T-helper 9 cell (primary cell): ENCODE results near the gene NDUFA5.
A peak's percentile ranks its signal among the peaks of the same experiment; 100 is the strongest.

Experiments used
- DNase-seq: peaks from one replicate; pipeline ENCODE4 v3.0.0-alpha.2; 2020
- total RNA-seq, 2 donors: gene quantifications; one replicate each; lab custom pipeline; 2026; lab: John Stamatoyannopoulos, UW

The NDUFA5 gene
- total RNA-seq: 53.8 to 65.7 reads per million in 2 donors

- peak; percentile 92 for DNase-seq
Measured at GRCh38 chr7:123557398-123558288, at the start of gene NDUFA5. Gene NDUFA5 (minus strand): TSS chr7:123557818. CDS start chr7:123557795, 23 bp downstream.

GRCh38 chr7:123604739-123605138, 47.1 kb upstream of the NDUFA5 start:
- DNase-seq: no peak

- DNase-seq: no peak
Measured at GRCh38 chr7:123602648-123603047, 45.0 kb upstream of the NDUFA5 start.

GRCh38 chr7:123601530-123601929, 43.9 kb upstream of the NDUFA5 start, which contains the start of gene ASB15:
Gene ASB15 (plus strand): TSS chr7:123601821. CDS start chr7:123614503, 12,682 bp downstream.
- DNase-seq: no peak

GRCh38 chr7:123600876-123601275, 43.3 kb upstream of the NDUFA5 start:
- no peak for DNase-seq

- no peak for DNase-seq
Measured at GRCh38 chr7:123599766-123600165, 42.1 kb upstream of the NDUFA5 start.

- DNase-seq: no peak
Measured at GRCh38 chr7:123598657-123599056, 41.0 kb upstream of the NDUFA5 start.

- no peak for DNase-seq
Measured at GRCh38 chr7:123594813-123595241, 37.2 kb upstream of the NDUFA5 start.

- no peak for DNase-seq
Measured at GRCh38 chr7:123588376-123588775, 30.8 kb upstream of the NDUFA5 start.

GRCh38 chr7:123583821-123584220, 26.2 kb upstream of the NDUFA5 start:
- no peak for DNase-seq

- DNase-seq: no peak
Measured at GRCh38 chr7:123581162-123581459, 23.5 kb upstream of the NDUFA5 start.

- no peak for DNase-seq
Measured at GRCh38 chr7:123580406-123581161, 23.0 kb upstream of the NDUFA5 start.

GRCh38 chr7:123579416-123579815, 21.8 kb upstream of the NDUFA5 start:
- no peak for DNase-seq

- DNase-seq: no peak
Measured at GRCh38 chr7:123573896-123574467, 16.4 kb upstream of the NDUFA5 start.

- no peak for DNase-seq
Measured at GRCh38 chr7:123573341-123573740, 15.7 kb upstream of the NDUFA5 start.

- DNase-seq: no peak
Measured at GRCh38 chr7:123571684-123572083, 14.1 kb upstream of the NDUFA5 start.

- DNase-seq: no peak
Measured at GRCh38 chr7:123571187-123571586, 13.6 kb upstream of the NDUFA5 start.

- DNase-seq: no peak
Measured at GRCh38 chr7:123570390-123571182, 13.0 kb upstream of the NDUFA5 start.

GRCh38 chr7:123569352-123570010, 11.9 kb upstream of the NDUFA5 start:
- no peak for DNase-seq

GRCh38 chr7:123562121-123562520, 4.5 kb upstream of the NDUFA5 start:
- no peak for DNase-seq

GRCh38 chr7:123558289-123558874, 764 bp upstream of the NDUFA5 start:
- no peak for DNase-seq

- no peak for DNase-seq
Measured at GRCh38 chr7:123557016-123557397, 611 bp downstream of the NDUFA5 start.
